ENCODE measurements around the gene PRPF19. TPM values are rescaled to one million over a fixed set of nuclear protein-coding genes. Genes with fewer than 3 reads are reported as not detected.

PRPF19 gene
- total RNA-seq, 2 donors from 2014 or later, result 22.1 to 27.0 TPM

DNA sequence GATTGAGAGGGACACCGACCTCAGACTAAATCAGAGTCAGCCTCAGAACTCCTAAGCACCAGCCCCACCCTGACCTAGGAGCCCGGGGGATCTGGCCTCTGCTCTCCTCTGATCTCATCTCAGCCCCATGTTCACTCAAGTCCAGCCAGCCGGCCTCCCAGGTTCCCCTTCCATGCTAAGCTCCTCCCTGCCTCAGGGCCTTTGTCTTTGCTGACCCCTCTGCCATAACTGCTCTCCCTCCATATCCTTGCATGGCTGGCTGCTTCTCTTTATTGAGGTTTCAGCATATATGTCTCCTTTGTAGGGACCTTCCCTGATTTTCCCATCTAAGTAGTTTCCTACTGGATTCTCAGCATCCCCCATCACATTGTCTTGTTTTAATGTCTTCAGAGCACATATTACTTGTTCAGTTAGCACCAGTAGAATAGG is 46.4 kb upstream of the PRPF19 start:
- Histone ChIP-seq H3K4me1 (no peaks in the 10 kb centered on the region), H3K4me3 (no peak overlapping the region), H3K27ac (peak overlapping the region in 3 of 4 donors; percentile 62 to 80 (median 62)), H3K9me3 (no peaks in the 10 kb centered on the region), H3K36me3 (replicated peaks in 1 of 2; ENCODE audit: insufficient read depth in 1 of 2, low read depth in 2 of 2) (no peaks in the 10 kb centered on the region), H3K27me3 (peaks cover 0 to 5% of the 10 kb centered on the region in 2 donors)
- 45 to 65% methylated on average over 3 of the region's 3 CpGs for WGBS, 2 donors
- intact Hi-C loops (cut with DNase I), result no loop called here
- ATAC-seq (no peak), DNase-seq (no peak)
- TF ChIP-seq, protein P1, sequence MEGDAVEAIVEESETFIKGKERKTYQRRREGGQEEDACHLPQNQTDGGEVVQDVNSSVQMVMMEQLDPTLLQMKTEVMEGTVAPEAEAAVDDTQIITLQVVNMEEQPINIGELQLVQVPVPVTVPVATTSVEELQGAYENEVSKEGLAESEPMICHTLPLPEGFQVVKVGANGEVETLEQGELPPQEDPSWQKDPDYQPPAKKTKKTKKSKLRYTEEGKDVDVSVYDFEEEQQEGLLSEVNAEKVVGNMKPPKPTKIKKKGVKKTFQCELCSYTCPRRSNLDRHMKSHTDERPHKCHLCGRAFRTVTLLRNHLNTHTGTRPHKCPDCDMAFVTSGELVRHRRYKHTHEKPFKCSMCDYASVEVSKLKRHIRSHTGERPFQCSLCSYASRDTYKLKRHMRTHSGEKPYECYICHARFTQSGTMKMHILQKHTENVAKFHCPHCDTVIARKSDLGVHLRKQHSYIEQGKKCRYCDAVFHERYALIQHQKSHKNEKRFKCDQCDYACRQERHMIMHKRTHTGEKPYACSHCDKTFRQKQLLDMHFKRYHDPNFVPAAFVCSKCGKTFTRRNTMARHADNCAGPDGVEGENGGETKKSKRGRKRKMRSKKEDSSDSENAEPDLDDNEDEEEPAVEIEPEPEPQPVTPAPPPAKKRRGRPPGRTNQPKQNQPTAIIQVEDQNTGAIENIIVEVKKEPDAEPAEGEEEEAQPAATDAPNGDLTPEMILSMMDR (IDR thresholded peaks at IDR 0.05), result no peak
- peak in 1 of 3 donors; percentile 10 for TF ChIP-seq POLR2A (IDR thresholded peaks at IDR 0.05)

DNA sequence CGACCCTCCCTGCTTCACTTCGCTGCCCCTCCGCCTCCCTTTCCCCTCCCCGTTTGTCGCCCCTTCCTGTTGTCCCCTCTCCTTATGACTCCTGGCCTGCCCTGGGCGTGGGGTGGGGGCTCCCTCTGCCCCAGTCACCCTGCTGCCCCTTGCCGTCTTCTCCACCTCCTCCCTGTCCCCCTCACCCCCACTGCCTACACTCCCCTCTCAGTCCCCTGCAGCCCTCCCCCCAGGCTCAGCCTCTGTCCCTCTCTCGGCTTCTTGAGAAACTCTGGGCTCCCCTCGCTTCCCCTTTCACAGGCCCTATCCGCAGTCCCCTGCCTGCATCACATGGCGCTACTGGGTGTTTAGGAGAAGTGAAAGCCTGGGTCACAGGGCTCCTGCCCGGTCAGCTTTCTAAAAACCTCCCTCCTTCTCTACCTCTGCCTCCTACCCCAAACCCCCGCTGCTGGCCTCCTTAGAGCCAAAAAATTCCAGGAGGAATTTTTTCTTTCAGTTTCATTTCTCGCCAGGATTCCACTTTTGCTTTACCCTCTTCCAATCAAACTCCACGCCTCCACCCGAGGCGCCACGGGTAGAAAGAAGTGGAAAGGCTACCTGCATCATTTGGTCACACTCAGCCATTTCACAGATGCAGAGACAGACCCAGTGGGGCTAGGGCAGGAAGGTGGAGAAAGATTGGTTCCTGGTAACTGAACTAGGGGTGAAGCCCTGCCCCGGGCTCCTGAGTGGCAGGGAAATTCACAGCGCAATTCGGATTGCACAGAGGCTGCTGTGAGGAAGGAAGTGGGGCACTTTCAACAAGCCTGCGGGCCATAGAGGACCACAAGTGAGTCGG is 45.7 kb upstream of the PRPF19 start, which contains the start of gene SLC15A3:
TSS of gene SLC15A3 (minus strand) at position 273 of the 838 bp plus-strand sequence. CDS start 625 bp downstream, outside the sequence.
- peak in 2 of 4 donors; percentile 30 to 78 for DNase-seq
- no peaks in the 10 kb centered on the region for H3K4me1 ChIP-seq
- no peak within 1 kb of the TSS for H3K4me3 ChIP-seq
- H3K27me3 ChIP-seq, result peaks cover 0 to 5% of the 10 kb centered on the region in 2 donors
- H3K9me3 ChIP-seq, result no peaks in the 10 kb centered on the region
- 45 to 54% methylated on average over 19 to 22 of the region's 23 CpGs for WGBS, 2 donors
- TF ChIP-seq, protein P1 (IDR thresholded peaks at IDR 0.05), result no peak
- TF ChIP-seq POLR2A (IDR thresholded peaks at IDR 0.05), result peak in 1 of 3 donors; percentile 55
- intact Hi-C loops (cut with DNase I), result no loop called here
- H3K27ac ChIP-seq, result peak within 1 kb of the TSS in 3 of 4 donors; percentile 62 to 80 (median 62)
- ATAC-seq, result peak; percentile 36
- H3K36me3 ChIP-seq (replicated peaks in 1 of 2; ENCODE audit: insufficient read depth in 1 of 2, low read depth in 2 of 2), result no peaks in the 10 kb centered on the region

DNA sequence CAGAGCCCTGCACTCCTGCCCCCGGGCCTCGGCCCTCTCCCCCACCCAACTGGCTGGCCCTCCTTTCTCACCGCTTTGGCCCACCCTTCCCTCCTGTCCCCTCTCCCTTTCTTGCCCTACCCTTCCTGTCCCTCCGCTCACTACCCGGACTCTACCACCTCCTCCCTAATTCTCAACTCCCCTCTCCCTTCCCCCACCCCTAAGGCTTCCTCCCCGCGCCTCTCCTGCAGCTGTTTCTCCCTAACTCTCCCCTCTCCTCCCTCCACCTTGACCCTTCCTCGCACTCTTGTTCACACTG is 45.2 kb upstream of the PRPF19 start:
- DNase-seq, result no peak
- Histone ChIP-seq H3K9me3 (no peaks in the 10 kb centered on the region), H3K27me3 (peaks cover 0 to 5% of the 10 kb centered on the region in 2 donors), H3K4me3 (no peak overlapping the region), H3K4me1 (no peaks in the 10 kb centered on the region), H3K36me3 (replicated peaks in 1 of 2; ENCODE audit: insufficient read depth in 1 of 2, low read depth in 2 of 2) (no peaks in the 10 kb centered on the region), H3K27ac (peak overlapping the region in 3 of 4 donors; percentile 62 to 80 (median 62))
- TF ChIP-seq, protein P1 (IDR thresholded peaks at IDR 0.05), result no peak
- no peak for TF ChIP-seq POLR2A (IDR thresholded peaks at IDR 0.05)
- intact Hi-C loops (cut with DNase I), result no loop called here
- WGBS, 2 donors, result 32 to 47% methylated on average over 6 to 8 of the region's 8 CpGs
- ATAC-seq, result no peak

DNA sequence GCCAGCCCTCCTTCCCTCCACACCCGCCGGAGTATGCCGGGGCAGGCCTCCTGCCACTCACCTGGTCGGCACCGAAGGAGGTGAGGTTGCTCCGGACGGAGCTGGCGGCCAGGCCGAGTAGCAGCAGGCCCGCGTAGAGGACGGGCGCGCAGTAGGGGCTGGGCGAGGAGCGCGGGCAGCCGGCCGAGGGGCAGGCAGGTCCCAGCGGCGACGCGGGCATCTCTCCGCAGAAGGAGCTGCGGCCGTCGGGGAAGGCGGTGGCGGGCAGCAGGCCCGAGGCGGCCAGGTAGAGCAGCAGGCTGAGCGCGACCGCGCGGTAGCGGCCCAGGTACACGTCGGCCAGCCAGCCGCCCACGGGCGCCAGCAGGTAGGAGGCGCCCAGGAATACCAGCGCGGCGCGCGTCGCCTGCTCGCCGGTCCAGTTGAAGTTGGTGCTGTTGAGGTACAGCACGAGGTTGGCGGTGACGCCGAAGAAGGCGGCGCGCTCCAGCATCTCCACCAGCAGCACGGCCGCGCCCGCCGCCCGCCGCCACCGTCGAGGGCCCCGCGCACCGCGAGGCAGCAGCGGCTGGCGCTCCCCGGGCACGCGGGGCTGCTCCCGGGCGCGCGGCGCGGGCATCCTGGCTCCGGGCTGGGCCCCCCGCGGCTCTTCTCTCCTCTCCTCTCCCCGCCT is 44.7 kb upstream of the PRPF19 start:
- peaks cover 0 to 5% of the 10 kb centered on the region in 2 donors for H3K27me3 ChIP-seq
- H3K9me3 ChIP-seq, result no peaks in the 10 kb centered on the region
- H3K36me3 ChIP-seq (replicated peaks in 1 of 2; ENCODE audit: insufficient read depth in 1 of 2, low read depth in 2 of 2), result no peaks in the 10 kb centered on the region
- intact Hi-C loops (cut with DNase I), result no loop called here
- H3K4me1 ChIP-seq, result no peaks in the 10 kb centered on the region
- DNase-seq (no peak), ATAC-seq (no peak)
- no peak overlapping the region for H3K4me3 ChIP-seq
- 21 to 31% methylated on average over 14 to 49 of the region's 86 CpGs for WGBS, 2 donors
- H3K27ac ChIP-seq, result peak overlapping the region in 2 of 4 donors; percentile 62 to 80
- no peak for TF ChIP-seq POLR2A (IDR thresholded peaks at IDR 0.05)
- TF ChIP-seq, protein P1 (IDR thresholded peaks at IDR 0.05), result no peak
